Stimulated activated effector memory CD8-positive, alpha-beta T cell treated with anti-CD3 and anti-CD28 coated beads, Interleukin-12 subunit alpha, Interleukin-12 subunit beta, amount 100 ng/mL, for 72 hours (primary cell): ENCODE results near the gene LZTR1.
"Not testable (repeated sequence)": the region's sequence is repeated elsewhere in the genome, so short reads cannot be mapped to it uniquely, and the experiment has no call there.

ENCODE experiments used
- ATAC-seq: fragments of 150-1000 bp; cut with Tn5 transposase; 2 replicates; pipeline ENCODE4 v1.10.0; 2021
- DNase-seq, 2 donors: peaks; one replicate each; pipeline ENCODE4 v3.0.0; 2021 to 2022; ENCODE audit warnings: low spot score in 2 of 2
- H3K27ac Mint-ChIP-seq: one replicate; pipeline ENCODE4 v1.8.0; 2022; ENCODE audit warnings: mild to moderate bottlenecking, mixed read lengths
- H3K36me3 Mint-ChIP-seq: one replicate; pipeline ENCODE4 v1.8.0; 2022; ENCODE audit warnings: mild to moderate bottlenecking, mixed read lengths
- H3K4me1 Mint-ChIP-seq: one replicate; pipeline ENCODE4 v1.8.0; 2022; ENCODE audit warnings: mixed read lengths
- H3K4me3 Mint-ChIP-seq: one replicate; pipeline ENCODE4 v1.8.0; 2022; ENCODE audit warnings: mild to moderate bottlenecking, mixed read lengths
- H3K9me3 Mint-ChIP-seq: one replicate; pipeline ENCODE4 v1.8.0; 2022; ENCODE audit warnings: mixed read lengths

Gene LZTR1

DNA sequence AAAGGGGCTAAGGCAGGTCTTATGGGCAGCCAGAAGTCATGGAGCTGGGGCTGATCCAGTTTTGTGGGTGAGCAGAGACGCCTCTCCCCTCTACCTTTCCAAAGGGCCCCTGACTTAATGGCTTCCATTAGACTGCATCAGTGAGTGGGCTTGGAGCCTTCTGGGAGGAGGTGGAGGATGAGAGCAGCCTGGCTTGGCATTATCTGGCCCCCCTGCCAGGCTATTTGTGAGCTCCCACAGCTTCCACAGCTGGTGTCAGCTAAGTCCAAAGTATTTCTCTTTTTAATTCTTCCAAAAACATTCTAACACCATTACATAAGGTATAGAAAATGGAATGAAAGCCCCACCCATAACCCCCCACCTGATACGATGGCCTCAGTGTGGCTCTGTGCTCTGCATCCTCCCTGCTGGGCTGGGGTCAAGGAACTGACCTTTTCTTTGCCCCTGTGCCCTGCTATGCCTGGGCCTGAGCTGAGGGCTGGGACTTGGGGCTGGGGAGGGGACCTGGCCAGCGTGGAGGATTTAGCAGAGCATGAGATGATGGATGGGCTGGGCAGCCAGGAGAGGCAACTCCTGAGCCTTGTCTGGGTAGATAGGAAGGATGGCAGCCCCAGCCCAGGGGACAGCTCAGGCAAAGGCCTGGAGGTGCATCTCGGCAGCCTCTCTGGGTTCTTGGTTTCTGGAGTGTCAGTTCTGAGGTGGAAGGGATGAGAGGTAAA lies 11.0 kb upstream of the LZTR1 start:
- ATAC-seq = no peak
- Mint-ChIP-seq H3K4me3 (no peak overlapping the region), H3K9me3 (no peaks in the 10 kb centered on the region), H3K36me3 (peaks cover 7% of the 10 kb centered on the region), H3K4me1 (peaks cover under 1% of the 10 kb centered on the region), H3K27ac (peak overlapping the region; percentile 68)
- no peak for DNase-seq

DNA sequence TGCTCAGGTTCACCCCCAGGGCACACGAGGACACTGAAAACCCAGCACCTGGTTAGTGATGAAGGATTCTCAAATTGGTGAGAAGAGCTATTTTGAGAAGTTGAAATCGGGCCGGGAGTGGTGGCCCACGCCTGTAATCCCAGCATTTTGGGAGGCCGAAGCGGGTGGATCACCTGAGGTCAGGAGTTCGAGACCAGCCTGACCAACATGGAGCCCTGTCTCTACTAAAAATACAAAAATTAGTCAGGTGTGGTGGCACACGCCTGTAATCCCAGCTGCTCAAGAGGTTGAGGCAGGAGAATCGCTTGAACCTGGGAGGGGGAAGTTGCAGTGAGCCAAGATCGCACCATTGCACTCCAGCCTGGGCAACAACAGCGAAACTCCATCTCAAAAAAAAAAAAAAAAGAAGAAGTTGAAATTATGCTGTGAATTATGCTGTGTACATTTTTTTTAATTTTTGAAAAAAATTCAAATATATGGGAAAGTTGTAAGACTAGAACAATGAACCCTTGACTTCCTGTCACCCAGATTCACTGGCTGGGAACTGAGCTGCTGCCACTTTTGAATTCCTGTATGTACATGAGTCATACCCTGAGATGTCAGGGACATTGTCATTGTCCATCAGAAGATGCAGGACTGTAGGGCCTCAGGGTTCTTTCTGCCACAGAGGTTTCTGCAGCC lies 9.9 kb upstream of the LZTR1 start:
- DNase-seq, H3K27ac Mint-ChIP-seq, H3K4me3 Mint-ChIP-seq, H3K4me1 Mint-ChIP-seq, H3K36me3 Mint-ChIP-seq, H3K9me3 Mint-ChIP-seq, ATAC-seq: not testable (repeated sequence)

DNA sequence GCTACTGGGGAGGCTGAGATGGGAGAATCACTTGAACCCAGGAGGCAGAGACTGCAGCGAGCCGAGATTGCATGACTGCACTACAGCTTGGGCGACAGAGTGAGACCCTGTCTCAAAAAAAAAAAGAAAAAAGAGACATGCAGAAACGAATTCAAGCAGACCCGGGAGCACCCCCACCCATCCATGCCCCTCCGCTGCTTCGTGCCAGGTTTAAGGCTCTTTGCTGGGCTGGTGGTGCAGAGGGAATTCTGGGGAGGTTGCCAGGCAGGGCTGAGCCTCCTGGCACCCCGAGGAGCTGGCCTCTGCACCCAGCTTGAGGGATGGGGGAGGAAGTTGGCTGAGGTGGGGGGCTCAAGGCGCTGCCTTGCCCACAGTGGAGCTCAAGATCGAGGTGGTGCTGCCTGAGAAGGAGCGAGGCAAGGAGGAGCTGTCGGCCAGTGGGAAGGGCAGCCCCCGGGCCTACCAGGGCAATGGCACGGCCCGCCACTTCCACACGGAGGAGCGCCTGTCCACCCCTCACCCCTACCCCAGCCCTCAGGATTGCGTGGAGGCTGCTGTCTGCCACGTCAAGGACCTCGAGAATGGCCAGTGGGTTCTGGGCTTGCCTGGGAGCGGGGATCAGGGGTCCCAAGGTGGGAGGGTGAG lies 9.0 kb upstream of the LZTR1 start:
- no peak for ATAC-seq
- Mint-ChIP-seq H3K36me3 (peaks cover 7% of the 10 kb centered on the region), H3K9me3 (no peaks in the 10 kb centered on the region), H3K4me1 (no peaks in the 10 kb centered on the region), H3K27ac (no peak overlapping the region), H3K4me3 (no peak overlapping the region)
- DNase-seq = no peak

DNA sequence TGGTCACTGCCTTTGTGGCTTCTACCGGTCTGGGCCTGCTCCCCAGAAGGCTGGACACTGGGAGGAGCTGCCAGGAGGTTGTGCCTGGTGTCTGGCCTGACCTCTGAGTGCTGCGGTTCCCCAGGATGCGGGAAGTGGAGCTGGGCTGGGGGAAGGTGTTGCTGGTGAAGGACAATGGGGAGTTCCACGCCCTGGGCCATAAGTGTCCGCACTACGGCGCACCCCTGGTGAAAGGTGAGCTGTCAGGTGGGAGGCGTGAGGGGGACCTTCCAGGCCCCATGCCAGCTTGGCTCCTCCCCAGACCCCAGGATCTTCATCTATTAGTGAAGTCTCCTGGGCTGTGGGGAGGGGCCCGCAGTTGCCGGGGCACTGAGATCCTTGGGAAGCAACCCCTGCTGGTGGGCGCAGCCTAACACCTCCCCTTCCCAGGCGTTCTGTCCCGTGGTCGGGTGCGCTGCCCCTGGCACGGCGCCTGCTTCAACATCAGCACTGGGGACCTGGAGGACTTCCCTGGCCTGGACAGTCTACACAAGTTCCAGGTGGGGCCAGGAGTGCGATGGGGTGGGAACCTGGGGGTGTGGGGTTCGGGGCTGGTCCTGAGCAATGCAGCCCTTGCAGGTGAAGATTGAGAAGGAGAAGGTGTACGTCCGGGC lies 8.3 kb upstream of the LZTR1 start:
- H3K4me1 Mint-ChIP-seq = peaks cover under 1% of the 10 kb centered on the region
- H3K4me3 Mint-ChIP-seq = no peak overlapping the region
- no peaks in the 10 kb centered on the region for H3K9me3 Mint-ChIP-seq
- peak overlapping the region; percentile 20 for H3K27ac Mint-ChIP-seq
- peaks cover 7% of the 10 kb centered on the region for H3K36me3 Mint-ChIP-seq
- DNase-seq (no peak), ATAC-seq (no peak)

DNA sequence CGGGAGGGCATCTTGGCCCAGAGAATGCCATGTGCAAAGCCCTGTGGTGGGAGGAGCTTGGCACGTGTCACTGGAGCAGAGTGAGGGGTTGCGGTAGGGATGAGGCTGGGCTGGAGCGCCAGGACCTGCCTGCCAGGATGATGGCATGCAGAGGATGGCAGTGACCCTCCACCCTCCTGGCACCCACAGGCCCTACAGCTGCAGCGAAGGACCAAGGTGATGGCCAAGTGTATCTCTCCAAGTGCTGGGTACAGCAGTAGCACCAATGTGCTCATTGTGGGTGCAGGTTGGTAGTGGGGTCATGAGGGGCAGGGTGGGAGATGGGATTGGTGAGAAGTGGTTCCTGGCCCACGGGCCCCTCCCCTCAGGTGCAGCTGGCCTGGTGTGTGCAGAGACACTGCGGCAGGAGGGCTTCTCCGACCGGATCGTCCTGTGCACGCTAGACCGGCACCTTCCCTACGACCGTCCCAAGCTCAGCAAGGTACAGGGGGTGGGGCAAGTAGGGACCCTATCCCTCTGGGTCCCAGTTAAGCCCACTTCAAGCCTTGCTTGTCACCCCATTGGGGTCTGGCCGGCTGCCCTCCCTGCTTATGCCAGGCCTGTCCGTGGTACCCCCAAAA lies 7.7 kb upstream of the LZTR1 start:
- Mint-ChIP-seq H3K9me3 (peaks cover 2% of the 10 kb centered on the region), H3K4me3 (no peak overlapping the region), H3K27ac (peak overlapping the region; percentile 20), H3K36me3 (peaks cover 7% of the 10 kb centered on the region), H3K4me1 (peaks cover 8% of the 10 kb centered on the region)
- DNase-seq = no peak
- ATAC-seq = no peak

DNA sequence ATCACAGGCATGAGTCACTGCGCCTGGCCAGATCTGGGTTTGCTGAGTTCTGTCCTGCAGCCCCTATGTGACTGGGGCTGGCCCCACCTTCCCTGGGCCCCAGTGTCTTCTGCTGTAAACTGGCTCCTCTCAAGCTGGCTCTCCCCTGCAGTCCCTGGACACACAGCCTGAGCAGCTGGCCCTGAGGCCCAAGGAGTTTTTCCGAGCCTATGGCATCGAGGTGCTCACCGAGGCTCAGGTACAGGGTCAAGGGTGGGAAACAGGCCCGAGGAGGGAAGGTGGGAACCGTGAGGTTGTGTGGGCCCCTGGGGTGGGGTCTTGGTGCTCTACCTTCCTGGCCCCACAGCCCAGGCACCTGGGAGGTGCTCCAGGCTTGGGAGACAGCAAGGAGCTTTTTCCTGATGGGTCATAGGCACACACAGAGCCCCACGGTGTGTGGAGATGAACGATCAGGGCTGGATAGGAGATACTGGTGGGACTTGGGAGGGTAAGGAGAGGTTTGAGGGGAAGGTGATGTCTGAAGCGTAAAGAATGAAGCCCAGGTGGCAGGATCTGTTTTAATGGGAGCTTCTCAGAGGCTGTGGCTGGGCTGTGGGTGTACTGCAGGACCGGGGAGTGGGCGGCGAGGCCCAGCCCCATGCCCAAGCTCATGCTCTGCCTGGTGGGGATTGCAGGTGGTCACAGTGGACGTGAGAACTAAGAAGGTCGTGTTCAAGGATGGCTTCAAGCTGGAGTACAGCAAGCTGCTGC lies 6.4 kb upstream of the LZTR1 start:
- Mint-ChIP-seq H3K27ac (peak overlapping the region; percentile 52), H3K4me3 (no peak overlapping the region), H3K36me3 (peaks cover 7% of the 10 kb centered on the region), H3K9me3 (peaks cover 2% of the 10 kb centered on the region), H3K4me1 (peaks cover 21% of the 10 kb centered on the region)
- no peak for DNase-seq
- ATAC-seq = no peak

DNA sequence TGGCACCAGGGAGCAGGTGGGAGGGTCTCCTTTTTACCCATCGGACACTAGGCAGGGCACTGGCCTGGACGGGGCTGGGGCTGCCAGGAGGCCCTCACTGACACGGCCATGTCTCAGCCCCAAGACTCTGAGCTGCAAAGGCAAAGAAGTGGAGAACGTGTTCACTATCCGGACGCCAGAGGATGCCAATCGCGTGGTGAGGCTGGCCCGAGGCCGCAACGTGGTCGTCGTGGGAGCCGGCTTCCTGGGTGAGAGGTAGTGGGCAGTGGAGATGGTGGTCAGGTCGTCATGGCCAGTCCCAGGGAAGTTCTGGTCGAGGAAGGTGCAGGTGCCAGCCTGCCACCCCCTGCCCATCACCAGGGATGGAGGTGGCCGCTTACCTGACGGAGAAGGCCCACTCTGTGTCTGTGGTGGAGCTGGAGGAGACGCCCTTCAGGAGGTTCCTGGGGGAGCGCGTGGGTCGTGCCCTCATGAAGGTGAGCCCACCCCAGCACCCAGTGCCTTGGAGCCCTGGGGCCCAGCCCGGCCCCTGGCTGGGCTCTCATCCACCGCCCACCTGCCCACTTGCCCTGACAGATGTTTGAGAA lies 5.7 kb upstream of the LZTR1 start:
- Mint-ChIP-seq H3K27ac (peak overlapping the region; percentile 52), H3K9me3 (peaks cover 2% of the 10 kb centered on the region), H3K36me3 (peaks cover 7% of the 10 kb centered on the region), H3K4me1 (peaks cover 27% of the 10 kb centered on the region), H3K4me3 (no peak overlapping the region)
- DNase-seq = no peak
- no peak for ATAC-seq

DNA sequence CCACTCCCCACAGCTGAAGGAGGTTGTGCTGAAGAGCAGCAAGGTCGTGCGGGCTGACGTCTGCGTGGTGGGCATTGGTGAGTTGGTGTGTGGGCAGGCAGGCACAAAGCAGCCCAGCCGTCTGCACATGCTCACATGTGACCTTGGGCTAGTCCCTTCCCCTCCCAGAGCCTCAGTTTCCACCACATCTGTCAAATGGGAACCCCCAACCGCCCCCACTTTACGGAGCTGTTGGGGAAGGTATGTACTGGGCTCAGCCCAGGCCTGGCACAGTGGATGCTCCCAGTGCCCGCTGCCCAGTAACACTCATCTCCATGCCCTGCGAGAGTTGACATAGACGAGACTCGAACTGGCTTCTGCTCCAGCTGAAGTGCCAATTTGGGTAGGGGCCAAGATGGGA lies 5.1 kb upstream of the LZTR1 start:
- DNase-seq (no peak), ATAC-seq (no peak)
- Mint-ChIP-seq H3K9me3 (peaks cover 2% of the 10 kb centered on the region), H3K4me3 (no peak overlapping the region), H3K4me1 (peaks cover 30% of the 10 kb centered on the region), H3K36me3 (peaks cover 7% of the 10 kb centered on the region), H3K27ac (no peak overlapping the region)

DNA sequence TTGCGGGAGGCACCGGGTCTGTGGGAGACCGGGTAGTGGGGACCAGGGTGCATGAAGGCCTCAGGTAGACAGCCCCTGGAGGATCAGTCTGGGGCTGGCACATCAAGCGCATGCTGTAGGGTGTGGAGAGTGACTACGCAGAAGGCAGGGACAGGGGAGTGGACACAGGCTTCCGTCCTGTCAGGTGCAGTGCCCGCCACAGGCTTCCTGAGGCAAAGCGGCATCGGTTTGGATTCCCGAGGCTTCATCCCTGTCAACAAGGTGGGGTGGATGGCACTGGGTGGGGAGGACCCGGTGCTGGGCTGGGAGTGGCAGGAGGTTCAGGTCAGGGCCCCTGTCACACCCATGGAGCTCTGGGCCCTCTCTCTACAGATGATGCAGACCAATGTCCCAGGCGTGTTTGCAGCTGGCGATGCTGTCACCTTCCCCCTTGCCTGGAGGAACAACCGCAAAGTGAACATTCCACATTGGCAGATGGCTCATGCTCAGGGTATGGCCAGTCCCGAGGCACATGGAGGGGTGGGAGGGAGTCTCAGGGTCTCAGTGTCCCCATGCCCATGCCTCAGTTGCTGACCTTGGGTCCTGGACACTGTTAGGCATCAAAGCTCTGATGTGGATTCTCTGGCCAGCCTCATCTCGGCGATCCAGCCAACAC lies 4.5 kb upstream of the LZTR1 start:
- peaks cover 2% of the 10 kb centered on the region for H3K9me3 Mint-ChIP-seq
- ATAC-seq (no peak), DNase-seq (no peak)
- no peak overlapping the region for H3K27ac Mint-ChIP-seq
- H3K36me3 Mint-ChIP-seq = peaks cover 11% of the 10 kb centered on the region
- H3K4me1 Mint-ChIP-seq = peaks cover 35% of the 10 kb centered on the region
- no peak overlapping the region for H3K4me3 Mint-ChIP-seq

DNA sequence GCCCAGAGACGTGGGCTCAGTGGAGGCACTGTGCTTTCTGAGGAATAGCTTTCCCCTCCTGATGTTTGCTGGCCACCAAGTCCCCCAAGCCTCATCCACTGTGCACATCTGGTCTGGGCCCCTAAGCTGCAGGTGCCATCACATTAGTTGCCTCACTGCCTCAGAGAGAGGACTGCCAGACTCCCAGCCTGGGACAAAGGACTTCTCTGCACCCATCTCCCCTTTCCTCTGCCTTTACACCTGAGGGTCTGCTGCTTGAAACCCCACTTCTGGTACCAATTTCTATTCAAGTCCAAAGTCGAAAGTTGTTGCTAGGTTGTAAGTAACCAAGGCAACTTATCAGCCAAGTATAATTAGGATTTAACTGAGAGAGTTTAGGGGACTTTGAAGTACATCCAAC lies 3.7 kb upstream of the LZTR1 start:
- peaks cover 13% of the 10 kb centered on the region for H3K36me3 Mint-ChIP-seq
- ATAC-seq = no peak
- H3K4me1 Mint-ChIP-seq = peaks cover 41% of the 10 kb centered on the region
- peaks cover 2% of the 10 kb centered on the region for H3K9me3 Mint-ChIP-seq
- H3K27ac Mint-ChIP-seq = no peak overlapping the region
- no peak overlapping the region for H3K4me3 Mint-ChIP-seq
- DNase-seq = no peak

DNA sequence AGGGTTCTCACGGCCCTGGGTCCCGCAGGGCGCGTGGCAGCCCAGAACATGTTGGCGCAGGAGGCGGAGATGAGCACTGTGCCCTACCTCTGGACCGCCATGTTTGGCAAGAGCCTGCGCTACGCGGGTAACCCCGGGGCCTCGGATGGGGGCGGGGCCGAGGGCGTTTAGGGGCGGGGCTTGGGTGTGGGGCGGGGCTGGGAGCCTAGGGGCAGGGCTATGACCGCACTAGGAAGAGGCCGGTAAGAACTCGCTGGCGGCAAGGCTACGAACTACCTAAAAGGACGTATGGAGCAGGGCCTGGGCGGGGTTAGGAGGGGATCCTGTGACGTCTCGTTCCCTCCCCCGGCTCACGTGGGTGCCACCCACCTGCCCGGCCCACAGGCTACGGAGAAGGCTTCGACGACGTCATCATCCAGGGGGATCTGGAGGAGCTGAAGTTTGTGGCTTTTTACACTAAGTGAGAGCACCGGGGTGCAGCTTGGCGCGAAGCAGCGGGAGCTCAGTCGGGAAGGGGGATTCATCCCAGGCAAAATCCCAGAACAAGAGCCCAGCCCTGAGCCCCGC lies 2.8 kb upstream of the LZTR1 start:
- no peak for DNase-seq
- H3K4me3 Mint-ChIP-seq = peak overlapping the region; percentile 96
- H3K9me3 Mint-ChIP-seq = peaks cover 2% of the 10 kb centered on the region
- peak; percentile 70 for ATAC-seq
- H3K27ac Mint-ChIP-seq = peak overlapping the region; percentile 36
- peaks cover 50% of the 10 kb centered on the region for H3K4me1 Mint-ChIP-seq
- peaks cover 22% of the 10 kb centered on the region for H3K36me3 Mint-ChIP-seq

DNA sequence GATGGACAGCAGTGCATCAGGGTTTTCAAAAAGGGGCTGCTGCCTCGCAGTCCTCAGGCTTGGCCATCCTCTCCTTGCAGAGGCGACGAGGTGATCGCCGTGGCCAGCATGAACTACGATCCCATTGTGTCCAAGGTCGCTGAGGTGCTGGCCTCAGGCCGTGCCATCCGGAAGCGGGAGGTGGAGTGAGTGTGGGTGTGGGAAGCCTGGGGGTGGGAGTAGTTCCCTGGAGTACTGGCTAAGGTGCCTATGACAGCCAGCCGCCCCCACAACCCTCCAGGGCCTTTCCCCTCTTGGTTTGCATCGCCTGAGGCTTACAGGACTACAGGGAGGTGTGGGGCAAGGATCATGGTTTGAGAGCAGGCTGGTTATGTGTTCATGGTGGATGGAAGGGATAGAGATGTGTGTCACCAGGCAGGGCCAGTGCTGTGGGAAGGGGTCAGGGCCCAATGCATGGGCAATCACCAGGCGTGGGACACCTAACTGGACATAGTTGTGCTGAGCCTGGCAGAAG lies 2.1 kb upstream of the LZTR1 start:
- H3K4me1 Mint-ChIP-seq = peaks cover 50% of the 10 kb centered on the region
- peak overlapping the region; percentile 96 for H3K4me3 Mint-ChIP-seq
- no peak for ATAC-seq
- DNase-seq = no peak
- H3K27ac Mint-ChIP-seq = peak overlapping the region; percentile 36
- H3K9me3 Mint-ChIP-seq = peaks cover 2% of the 10 kb centered on the region
- peaks cover 29% of the 10 kb centered on the region for H3K36me3 Mint-ChIP-seq

DNA sequence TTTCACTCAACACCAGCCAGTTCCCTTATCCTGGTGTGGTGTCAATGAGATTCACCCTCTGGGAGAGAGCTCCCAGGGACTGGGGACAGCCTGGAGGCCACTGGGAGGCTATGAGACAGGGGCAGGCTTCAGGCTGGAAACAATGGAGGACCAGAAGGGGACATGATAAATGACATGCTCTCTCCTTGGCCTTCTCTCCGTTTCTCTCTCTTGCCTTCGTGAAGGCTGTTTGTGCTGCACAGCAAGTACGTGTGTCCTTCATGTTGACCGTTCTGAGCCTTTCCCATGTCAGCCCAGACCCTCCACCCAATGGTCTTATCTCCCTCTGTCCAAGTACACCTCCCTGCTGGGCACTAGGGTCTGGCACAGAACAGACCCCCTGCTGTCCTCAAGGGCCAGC lies 1.6 kb upstream of the LZTR1 start:
- peaks cover 2% of the 10 kb centered on the region for H3K9me3 Mint-ChIP-seq
- peaks cover 50% of the 10 kb centered on the region for H3K4me1 Mint-ChIP-seq
- ATAC-seq (no peak), DNase-seq (no peak)
- H3K36me3 Mint-ChIP-seq = peaks cover 27% of the 10 kb centered on the region
- peak overlapping the region; percentile 94 for H3K27ac Mint-ChIP-seq
- H3K4me3 Mint-ChIP-seq = peak overlapping the region; percentile 96
